ENCODE data around the gene PCGF3.

- TF ChIP-seq CTCF (IDR thresholded peaks at IDR 0.05; ENCODE audit: insufficient read depth, low read length, poor library complexity, severe bottlenecking) (no peak), EZH2phosphoT487 (conservative IDR thresholded peaks at IDR 0.05; ENCODE audit: low read length) (no peak)
Measured at GRCh38 chr4:763191-763810, 57.7 kb downstream of the PCGF3 start.
